ENCODE results near the gene LRGUK. TPM values are rescaled to one million over a fixed set of nuclear protein-coding genes. Genes with fewer than 3 reads are reported as not detected.
A peak's percentile ranks its signal among the peaks of the same experiment; 100 is the strongest.

LRGUK gene
- total and polyA plus RNA-seq, 4 donors = 2.5 to 5.4 (median 3.9) TPM

- H3K4me1 ChIP-seq (ENCODE audit: control insufficient read depth, insufficient read depth, low read length) = no peaks in the 10 kb centered on the region
- no peak overlapping the region for H3K4me3 ChIP-seq (ENCODE audit: low read depth, low read length)
- WGBS (ENCODE audit: insufficient coverage) = 0% methylated on average over 1 of the region's 3 CpGs
- H3K36me3 ChIP-seq (ENCODE audit: control insufficient read depth, insufficient read depth, low read length) = peaks cover 15% of the 10 kb centered on the region
- no peaks in the 10 kb centered on the region for H3K9me3 ChIP-seq (ENCODE audit: control insufficient read depth, insufficient read depth, low read length)
- peak in 1 of 6 donors; percentile 13 for DNase-seq (ENCODE audit: low read depth in 4 of 6, low spot score in 6 of 6)
- H3K27ac ChIP-seq (ENCODE audit: low read depth, low read length) = no peak overlapping the region
- no peaks in the 10 kb centered on the region for H3K27me3 ChIP-seq (ENCODE audit: control insufficient read depth, insufficient read depth, low read length)
These were observed 174.5 kb downstream of the LRGUK start for GRCh38 chr7:134301592-134301991.

- H3K27ac ChIP-seq (ENCODE audit: low read depth, low read length) = no peak overlapping the region
- no peak overlapping the region for H3K4me3 ChIP-seq (ENCODE audit: low read depth, low read length)
- 100% methylated on average over 1 of the region's 2 CpGs for WGBS (ENCODE audit: insufficient coverage)
- no peak for DNase-seq (ENCODE audit: low read depth in 4 of 6, low spot score in 6 of 6)
- H3K4me1 ChIP-seq (ENCODE audit: control insufficient read depth, insufficient read depth, low read length) = no peaks in the 10 kb centered on the region
- H3K27me3 ChIP-seq (ENCODE audit: control insufficient read depth, insufficient read depth, low read length) = no peaks in the 10 kb centered on the region
- no peaks in the 10 kb centered on the region for H3K9me3 ChIP-seq (ENCODE audit: control insufficient read depth, insufficient read depth, low read length)
- H3K36me3 ChIP-seq (ENCODE audit: control insufficient read depth, insufficient read depth, low read length) = peaks cover 15% of the 10 kb centered on the region
These were observed 175.0 kb downstream of the LRGUK start for GRCh38 chr7:134302120-134302519.

GRCh38 chr7:134307320-134307719, 180.2 kb downstream of the LRGUK start:
- no peaks in the 10 kb centered on the region for H3K9me3 ChIP-seq (ENCODE audit: control insufficient read depth, insufficient read depth, low read length)
- H3K36me3 ChIP-seq (ENCODE audit: control insufficient read depth, insufficient read depth, low read length) = peaks cover 15% of the 10 kb centered on the region
- WGBS (ENCODE audit: insufficient coverage) = no CpG with 5 or more reads among the region's 1 CpG
- DNase-seq (ENCODE audit: low read depth in 4 of 6, low spot score in 6 of 6) = no peak
- no peak overlapping the region for H3K27ac ChIP-seq (ENCODE audit: low read depth, low read length)
- no peaks in the 10 kb centered on the region for H3K27me3 ChIP-seq (ENCODE audit: control insufficient read depth, insufficient read depth, low read length)
- no peak overlapping the region for H3K4me3 ChIP-seq (ENCODE audit: low read depth, low read length)
- H3K4me1 ChIP-seq (ENCODE audit: control insufficient read depth, insufficient read depth, low read length) = no peaks in the 10 kb centered on the region

GRCh38 chr7:134308548-134308947, 181.4 kb downstream of the LRGUK start:
- 67% methylated on average over 4 of the region's 4 CpGs for WGBS (ENCODE audit: insufficient coverage)
- H3K9me3 ChIP-seq (ENCODE audit: control insufficient read depth, insufficient read depth, low read length) = no peaks in the 10 kb centered on the region
- no peak overlapping the region for H3K27ac ChIP-seq (ENCODE audit: low read depth, low read length)
- H3K4me1 ChIP-seq (ENCODE audit: control insufficient read depth, insufficient read depth, low read length) = no peaks in the 10 kb centered on the region
- DNase-seq (ENCODE audit: low read depth in 4 of 6, low spot score in 6 of 6) = no peak
- H3K4me3 ChIP-seq (ENCODE audit: low read depth, low read length) = no peak overlapping the region
- H3K27me3 ChIP-seq (ENCODE audit: control insufficient read depth, insufficient read depth, low read length) = no peaks in the 10 kb centered on the region
- peaks cover 15% of the 10 kb centered on the region for H3K36me3 ChIP-seq (ENCODE audit: control insufficient read depth, insufficient read depth, low read length)

- Histone ChIP-seq H3K36me3 (ENCODE audit: control insufficient read depth, insufficient read depth, low read length) (no peaks in the 10 kb centered on the region), H3K27ac (ENCODE audit: low read depth, low read length) (no peak overlapping the region), H3K9me3 (ENCODE audit: control insufficient read depth, insufficient read depth, low read length) (no peaks in the 10 kb centered on the region), H3K4me1 (ENCODE audit: control insufficient read depth, insufficient read depth, low read length) (no peaks in the 10 kb centered on the region), H3K27me3 (ENCODE audit: control insufficient read depth, insufficient read depth, low read length) (no peaks in the 10 kb centered on the region), H3K4me3 (ENCODE audit: low read depth, low read length) (no peak overlapping the region)
- no peak for DNase-seq (ENCODE audit: low read depth in 4 of 6, low spot score in 6 of 6)
- WGBS (ENCODE audit: insufficient coverage) = 100% methylated on average over 1 of the region's 4 CpGs
These were observed 184.7 kb downstream of the LRGUK start for GRCh38 chr7:134311807-134312206.

- no peaks in the 10 kb centered on the region for H3K27me3 ChIP-seq (ENCODE audit: control insufficient read depth, insufficient read depth, low read length)
- no CpG with 5 or more reads among the region's 6 CpGs for WGBS (ENCODE audit: insufficient coverage)
- no peaks in the 10 kb centered on the region for H3K36me3 ChIP-seq (ENCODE audit: control insufficient read depth, insufficient read depth, low read length)
- H3K4me1 ChIP-seq (ENCODE audit: control insufficient read depth, insufficient read depth, low read length) = no peaks in the 10 kb centered on the region
- no peak for DNase-seq (ENCODE audit: low read depth in 4 of 6, low spot score in 6 of 6)
- no peak overlapping the region for H3K4me3 ChIP-seq (ENCODE audit: low read depth, low read length)
- no peak overlapping the region for H3K27ac ChIP-seq (ENCODE audit: low read depth, low read length)
- no peaks in the 10 kb centered on the region for H3K9me3 ChIP-seq (ENCODE audit: control insufficient read depth, insufficient read depth, low read length)
These were observed 185.6 kb downstream of the LRGUK start for GRCh38 chr7:134312717-134313116.

GRCh38 chr7:134313543-134313942, 186.4 kb downstream of the LRGUK start:
- no CpG with 5 or more reads among the region's 1 CpG for WGBS (ENCODE audit: insufficient coverage)
- DNase-seq (ENCODE audit: low read depth in 4 of 6, low spot score in 6 of 6) = no peak
- H3K4me1 ChIP-seq (ENCODE audit: control insufficient read depth, insufficient read depth, low read length) = no peaks in the 10 kb centered on the region
- H3K36me3 ChIP-seq (ENCODE audit: control insufficient read depth, insufficient read depth, low read length) = no peaks in the 10 kb centered on the region
- H3K27ac ChIP-seq (ENCODE audit: low read depth, low read length) = no peak overlapping the region
- H3K4me3 ChIP-seq (ENCODE audit: low read depth, low read length) = no peak overlapping the region
- H3K27me3 ChIP-seq (ENCODE audit: control insufficient read depth, insufficient read depth, low read length) = no peaks in the 10 kb centered on the region
- no peaks in the 10 kb centered on the region for H3K9me3 ChIP-seq (ENCODE audit: control insufficient read depth, insufficient read depth, low read length)

Other genes starting within 250 kb of the LRGUK start
- gene SLC35B4, start 189.6 kb downstream of the LRGUK start, total RNA-seq = 10 to 100 TPM; 23.0 to 30.1 TPM
- 10 to 100 TPM; 20.4 to 23.6 TPM for gene SLC35B4, start 189.6 kb downstream of the LRGUK start, polyA plus RNA-seq (ENCODE audit: insufficient read length in 2 of 2)

Measured in spinal cord (tissue), 10 donors.